Right atrium auricular region (tissue), 2 donors: Measurements from ENCODE around the gene SIRT2. TPM values are rescaled to one million over a fixed set of nuclear protein-coding genes. Genes with fewer than 3 reads are reported as not detected.

ENCODE experiments used
- DNase-seq: peaks from one replicate; pipeline ENCODE4 v3.0.0-alpha.2; 2019; ENCODE audit warnings: low spot score
- H3K27ac ChIP-seq, 2 donors: fragments of 200-600 bp; sonication (generic); 1 replicate in 1 of 2; 2 replicates in 1 of 2; pipeline ENCODE4 v1.5.1; 2016 to 2019
- H3K27me3 ChIP-seq, 2 donors: fragments of 200-600 bp; sonication (generic); one replicate each; pipeline versions ENCODE4 v1.5.1 to v1.6.0; 2017 to 2019
- H3K36me3 ChIP-seq: fragments of 200-600 bp; sonication (generic); one replicate; pipeline ENCODE4 v1.5.1; 2016
- H3K4me1 ChIP-seq, 2 donors: fragments of 200-600 bp; sonication (generic); one replicate each; pipeline versions ENCODE4 v1.5.1 to v1.6.0; 2017 to 2019
- H3K4me3 ChIP-seq, 2 donors: fragments of 200-600 bp; sonication (generic); 1 replicate in 1 of 2; 2 replicates in 1 of 2; pipeline ENCODE4 v1.5.1; 2017 to 2019; ENCODE audit warnings: mild to moderate bottlenecking in 1 of 2, moderate library complexity in 1 of 2
- H3K9me3 ChIP-seq, 2 donors: fragments of 200-600 bp; sonication (generic); one replicate each; pipeline ENCODE4 v1.5.1; 2019
- total RNA-seq, 2 donors: library from RNA; depleted of rRNA; stranded (reverse); fragments of >200 nt; gene quantifications; one replicate each; pipeline ENCODE4 v1.1.0, GENCODE V29; 2016
- TF ChIP-seq, protein P1 (sequence below), 2 donors: fragments of 200-600 bp; sonication (generic); IDR thresholded peaks; one replicate each; pipeline ENCODE4 v1.5.1; 2019; ENCODE audit warnings: antibody characterized with exemption in 2 of 2

Gene SIRT2
- total RNA-seq, 2 donors from 2014 or later, result 91.5 to 170 TPM

DNA sequence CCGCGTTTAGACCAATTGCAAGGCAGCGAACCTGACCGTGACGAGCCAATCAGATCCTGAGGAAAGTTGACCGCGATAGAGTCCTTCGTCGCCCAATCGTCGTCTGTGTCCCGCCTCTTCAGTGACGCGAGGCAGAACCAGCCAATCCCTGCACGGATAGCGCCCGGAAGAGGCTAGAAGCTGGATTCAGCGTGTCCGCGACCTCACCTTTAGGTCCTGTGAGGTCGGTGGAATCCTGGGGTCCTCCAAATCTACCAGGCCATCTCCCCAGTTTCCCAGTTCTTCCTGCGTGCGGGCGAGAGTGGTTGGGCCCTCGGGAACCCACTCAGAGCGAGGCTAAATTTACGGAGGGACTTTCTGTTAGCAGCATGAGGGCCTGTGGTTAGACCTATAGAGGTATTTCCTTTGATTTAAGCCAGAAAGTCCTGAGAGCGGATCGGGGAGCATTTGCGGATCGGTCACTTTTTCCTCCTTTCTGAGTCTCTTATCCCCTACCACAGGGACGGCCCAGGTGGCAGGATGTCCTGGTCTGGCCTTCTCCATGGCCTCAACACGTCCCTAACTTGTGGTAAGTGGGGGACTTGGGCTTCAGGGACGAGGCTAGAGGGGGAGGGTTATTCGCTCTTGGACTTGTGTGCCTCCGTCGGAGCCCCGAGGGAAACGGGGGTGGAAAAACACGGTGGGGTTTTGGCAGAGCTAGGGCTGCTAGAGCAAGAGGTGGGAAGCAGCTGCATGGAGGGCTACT lies 31.5 kb upstream of the SIRT2 start, which contains the start of gene MRPS12:
Gene MRPS12 (plus strand): TSS at position 169 of the 745 bp plus-strand sequence. CDS start 351 bp downstream, at position 520.
- TF ChIP-seq, protein P1, sequence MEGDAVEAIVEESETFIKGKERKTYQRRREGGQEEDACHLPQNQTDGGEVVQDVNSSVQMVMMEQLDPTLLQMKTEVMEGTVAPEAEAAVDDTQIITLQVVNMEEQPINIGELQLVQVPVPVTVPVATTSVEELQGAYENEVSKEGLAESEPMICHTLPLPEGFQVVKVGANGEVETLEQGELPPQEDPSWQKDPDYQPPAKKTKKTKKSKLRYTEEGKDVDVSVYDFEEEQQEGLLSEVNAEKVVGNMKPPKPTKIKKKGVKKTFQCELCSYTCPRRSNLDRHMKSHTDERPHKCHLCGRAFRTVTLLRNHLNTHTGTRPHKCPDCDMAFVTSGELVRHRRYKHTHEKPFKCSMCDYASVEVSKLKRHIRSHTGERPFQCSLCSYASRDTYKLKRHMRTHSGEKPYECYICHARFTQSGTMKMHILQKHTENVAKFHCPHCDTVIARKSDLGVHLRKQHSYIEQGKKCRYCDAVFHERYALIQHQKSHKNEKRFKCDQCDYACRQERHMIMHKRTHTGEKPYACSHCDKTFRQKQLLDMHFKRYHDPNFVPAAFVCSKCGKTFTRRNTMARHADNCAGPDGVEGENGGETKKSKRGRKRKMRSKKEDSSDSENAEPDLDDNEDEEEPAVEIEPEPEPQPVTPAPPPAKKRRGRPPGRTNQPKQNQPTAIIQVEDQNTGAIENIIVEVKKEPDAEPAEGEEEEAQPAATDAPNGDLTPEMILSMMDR (IDR thresholded peaks at IDR 0.05), result no peak
- Histone ChIP-seq H3K9me3 (no peaks in the 10 kb centered on the region), H3K27ac (peak within 1 kb of the TSS; percentile 88 to 91), H3K36me3 (peaks cover 10% of the 10 kb centered on the region), H3K27me3 (no peaks in the 10 kb centered on the region), H3K4me1 (peaks cover 0 to 28% of the 10 kb centered on the region in 2 donors), H3K4me3 (peak within 1 kb of the TSS; percentile 60 to 77)
- peak; percentile 99 for DNase-seq

DNA sequence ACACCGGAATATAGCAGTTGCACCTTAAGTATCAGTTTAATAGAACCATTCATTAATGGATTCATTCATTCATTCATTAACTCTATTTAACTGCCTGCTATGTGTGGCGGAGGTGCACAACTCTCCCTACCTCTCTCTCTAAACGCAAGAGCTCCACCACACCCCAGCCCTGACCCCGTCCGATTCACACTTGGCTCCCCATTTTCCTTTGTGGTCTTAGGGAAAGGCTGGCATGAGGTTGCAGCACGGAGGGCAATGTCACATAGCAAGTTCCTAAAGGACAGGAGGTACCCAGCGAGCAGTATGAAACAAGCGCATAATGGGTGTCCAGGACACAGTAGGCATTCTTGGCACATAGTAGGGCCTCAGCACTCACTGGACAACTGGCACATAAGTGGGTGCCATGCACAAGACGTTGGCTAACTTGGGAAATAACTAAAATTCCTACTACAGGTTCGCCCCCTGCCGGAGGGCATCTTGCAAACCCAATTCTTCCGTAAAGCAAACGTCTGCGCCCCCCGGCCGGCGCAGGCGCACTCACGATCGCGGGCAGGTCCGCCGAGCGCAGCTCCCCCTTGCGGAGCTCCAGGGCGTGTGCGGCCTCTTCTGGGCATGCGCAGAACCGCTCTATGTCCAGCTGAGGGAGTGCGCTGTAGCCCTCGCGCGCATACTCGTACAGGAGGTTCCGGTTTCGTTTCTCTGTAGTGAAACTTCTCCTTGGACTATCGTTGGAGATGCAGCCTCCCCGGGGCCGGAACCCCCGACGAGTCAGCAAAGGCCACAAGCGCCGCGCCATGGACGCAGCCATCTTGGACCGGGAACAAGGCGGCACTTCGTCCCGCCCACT lies 30.7 kb upstream of the SIRT2 start, which contains the start of gene SARS2:
Gene SARS2 (minus strand): TSS at position 835 of the 847 bp plus-strand sequence. CDS start 27 bp downstream, at position 808.
- Histone ChIP-seq H3K27me3 (no peaks in the 10 kb centered on the region), H3K4me1 (peaks cover 0 to 28% of the 10 kb centered on the region in 2 donors), H3K36me3 (peaks cover 10% of the 10 kb centered on the region), H3K4me3 (peak within 1 kb of the TSS; percentile 60 to 77), H3K9me3 (no peaks in the 10 kb centered on the region), H3K27ac (peak within 1 kb of the TSS; percentile 88 to 91)
- TF ChIP-seq, protein P1 (IDR thresholded peaks at IDR 0.05), result peak; percentile 97 to 99
- DNase-seq, result peak; percentile 95

DNA sequence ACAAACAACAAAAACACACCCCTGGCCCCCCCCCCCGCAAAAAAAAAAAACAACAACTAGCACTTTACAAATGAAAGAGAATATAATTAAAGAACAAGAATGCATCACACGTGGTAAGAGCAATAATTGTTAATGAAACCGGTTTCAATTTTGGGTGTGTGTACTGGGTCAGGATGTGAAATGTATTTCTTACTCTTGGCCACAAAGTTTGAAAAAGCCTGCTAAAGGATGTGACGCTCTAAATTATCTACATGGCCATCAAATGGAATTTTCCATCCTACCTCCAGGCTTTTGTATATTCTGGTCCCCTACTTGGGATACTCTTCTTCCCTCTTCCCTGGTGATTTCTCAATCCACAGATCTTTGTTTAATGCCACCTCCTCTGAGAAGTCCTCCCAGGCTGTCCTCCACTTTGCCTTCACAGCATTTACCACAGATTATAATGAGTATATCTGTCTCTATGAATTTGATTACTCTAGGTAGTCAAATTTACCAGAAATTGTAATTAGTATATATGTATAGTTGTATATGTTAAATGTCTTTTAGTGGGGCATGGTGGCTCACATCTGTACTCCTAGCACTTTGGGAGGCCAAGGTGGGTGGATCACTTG lies 29.1 kb upstream of the SIRT2 start:
- Histone ChIP-seq H3K4me3 (no peak overlapping the region), H3K9me3 (no peaks in the 10 kb centered on the region), H3K27me3 (no peaks in the 10 kb centered on the region), H3K27ac (peak overlapping the region in 1 of 2 donors; percentile 30), H3K36me3 (peaks cover 19% of the 10 kb centered on the region), H3K4me1 (peaks cover 0 to 28% of the 10 kb centered on the region in 2 donors)
- DNase-seq, result no peak
- TF ChIP-seq, protein P1 (IDR thresholded peaks at IDR 0.05), result no peak

DNA sequence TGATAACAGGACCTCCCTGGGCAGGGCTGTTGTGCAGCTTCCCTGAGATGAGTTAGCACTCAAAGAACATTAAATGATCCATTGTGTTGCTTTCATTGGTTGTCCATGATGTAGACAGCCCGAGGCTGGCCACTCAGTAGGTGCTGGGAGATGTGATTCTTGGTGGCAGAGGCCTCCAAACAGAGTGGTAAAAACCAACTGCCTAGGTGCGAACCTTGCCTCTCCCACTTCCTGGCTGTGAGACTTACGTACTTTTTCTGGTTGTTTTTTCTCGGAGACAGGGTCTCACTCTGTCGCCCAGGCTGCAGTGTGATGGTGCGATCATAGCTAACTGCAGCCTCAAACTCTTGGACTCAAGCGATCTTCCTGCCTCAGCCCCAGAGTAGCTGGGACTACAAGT lies 25.0 kb upstream of the SIRT2 start:
- Histone ChIP-seq H3K27ac (no peak overlapping the region), H3K27me3 (no peaks in the 10 kb centered on the region), H3K4me3 (no peak overlapping the region), H3K36me3 (peaks cover 9% of the 10 kb centered on the region), H3K4me1 (peaks cover 0 to under 1% of the 10 kb centered on the region in 2 donors), H3K9me3 (no peaks in the 10 kb centered on the region)
- no peak for DNase-seq
- TF ChIP-seq, protein P1 (IDR thresholded peaks at IDR 0.05), result no peak

DNA sequence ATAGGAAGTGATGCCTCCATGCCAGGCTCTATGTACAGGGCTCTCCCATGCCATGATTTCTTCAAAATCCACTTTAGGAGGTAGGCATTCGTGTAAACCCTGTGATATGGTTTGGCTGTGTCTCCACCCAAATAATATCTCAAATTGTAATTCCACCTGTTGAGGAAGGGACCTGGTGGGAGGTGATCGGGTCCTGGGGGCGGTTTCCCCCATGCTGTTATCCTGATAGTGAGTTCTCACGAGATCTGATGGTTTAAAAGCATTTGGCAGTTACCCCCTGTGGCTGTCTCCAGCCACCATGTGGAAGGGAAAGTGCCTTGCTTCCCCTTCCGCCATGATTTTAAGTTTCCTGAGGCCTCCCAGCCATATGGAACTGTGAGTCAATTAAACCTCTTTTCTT lies 23.1 kb upstream of the SIRT2 start:
- Histone ChIP-seq H3K27ac (no peak overlapping the region), H3K27me3 (no peaks in the 10 kb centered on the region), H3K36me3 (peaks cover 9% of the 10 kb centered on the region), H3K4me1 (no peaks in the 10 kb centered on the region), H3K9me3 (no peaks in the 10 kb centered on the region), H3K4me3 (no peak overlapping the region)
- no peak for DNase-seq
- TF ChIP-seq, protein P1 (IDR thresholded peaks at IDR 0.05), result no peak
